Mucosa of gallbladder (tissue), 1 donor: ENCODE results near the gene LENG1. TPM values are rescaled to one million over a fixed set of nuclear protein-coding genes. Genes with fewer than 3 reads are reported as not detected.

Source experiments
- DNase-seq: peaks from one replicate; pipeline ENCODE4 v3.0.0-alpha.2; 2020; ENCODE audit warnings: low spot score
- total RNA-seq: library from RNA; stranded (reverse); gene quantifications from one replicate; pipeline ENCODE4 v1.2.1, GENCODE V29; 2021
- donor health status: DM: no; HTN: no; CAD: no.

LENG1 gene
- total RNA-seq, 1 donor from 2014 or later: 12.7 TPM

GRCh38 chr19:54109651-54110050 is 49.9 kb downstream of the LENG1 start:
- no peak for DNase-seq

DNA sequence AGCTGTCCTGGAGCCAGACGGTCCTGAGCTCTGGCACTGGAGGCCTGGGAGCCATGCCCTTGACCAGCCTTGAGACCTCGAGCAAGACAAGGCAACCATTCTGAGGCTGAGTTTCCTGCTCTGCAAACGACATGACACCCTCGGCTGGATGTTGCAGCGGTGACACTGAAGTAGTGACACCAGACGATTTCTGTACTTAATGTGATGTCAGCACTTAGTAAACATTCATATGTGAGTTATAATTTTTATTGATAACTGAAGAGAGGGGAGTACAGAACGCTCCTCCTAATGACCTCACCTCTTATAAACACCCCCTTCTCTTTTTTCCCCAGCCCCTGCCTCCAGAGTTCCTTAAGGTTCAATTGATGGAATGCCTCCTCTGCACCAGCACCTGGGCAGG is 51.0 kb downstream of the LENG1 start:
- no peak for DNase-seq

GRCh38 chr19:54107876-54108490 is 51.5 kb downstream of the LENG1 start:
- DNase-seq: no peak

DNA sequence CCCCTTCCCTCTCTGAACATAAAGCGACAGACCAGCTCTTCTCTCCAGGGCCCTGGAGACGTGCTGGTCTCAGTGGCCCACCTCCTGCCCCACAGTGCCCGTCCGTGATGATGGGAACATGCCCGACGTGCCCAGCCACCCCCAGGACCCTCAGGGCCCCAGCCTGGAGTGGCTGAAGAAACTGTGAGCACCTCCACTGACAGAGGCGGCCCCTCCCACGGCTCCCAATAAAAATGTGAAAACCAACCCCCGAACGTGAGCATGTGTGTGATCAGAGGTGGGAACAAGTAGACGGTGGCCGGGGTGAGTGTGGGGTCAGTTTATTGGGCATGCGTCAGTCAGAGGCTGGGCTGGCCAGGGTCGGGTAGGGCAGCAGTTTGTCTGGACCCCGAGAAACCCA is 52.8 kb downstream of the LENG1 start:
- no peak for DNase-seq

DNA sequence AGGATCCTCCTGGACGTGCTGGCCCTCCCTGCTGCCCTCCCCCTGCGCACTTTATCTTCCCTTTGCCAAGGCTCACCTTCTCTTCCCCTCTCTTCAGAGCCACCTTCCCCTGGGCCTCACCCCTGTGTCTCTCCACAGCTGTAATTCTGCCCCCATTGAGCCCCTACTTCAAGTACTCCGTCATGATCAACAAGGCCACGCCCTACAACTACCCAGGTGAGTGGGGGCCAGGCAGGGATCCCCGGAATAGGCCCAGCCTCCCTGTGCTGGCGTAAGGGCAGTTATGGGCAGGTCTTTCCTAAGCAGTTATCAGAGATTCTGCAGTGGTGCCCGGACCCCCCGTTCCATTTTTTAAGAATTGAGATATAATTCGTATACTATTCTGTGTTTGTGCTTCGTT is 53.7 kb downstream of the LENG1 start:
- no peak for DNase-seq

Other genes starting within 250 kb of the LENG1 start
- gene CACNG8, start 196.8 kb downstream of the LENG1 start, total RNA-seq: 0.12 TPM
- gene CACNG6, start 168.1 kb downstream of the LENG1 start, total RNA-seq: not detected
- not detected for gene VSTM1, start 95.8 kb downstream of the LENG1 start, total RNA-seq
- not detected for gene TARM1, start 78.4 kb downstream of the LENG1 start, total RNA-seq
- 3.9 TPM for gene OSCAR, start 58.9 kb downstream of the LENG1 start, total RNA-seq
- 177 TPM for gene NDUFA3, start 56.9 kb downstream of the LENG1 start, total RNA-seq
- 23.2 TPM for gene TFPT, start 44.1 kb downstream of the LENG1 start, total RNA-seq
- gene PRPF31, start 44.0 kb downstream of the LENG1 start, total RNA-seq: 47.1 TPM
- 54.2 TPM for gene CNOT3, start 22.0 kb downstream of the LENG1 start, total RNA-seq
- 198 TPM for gene TMC4, start 13.4 kb upstream of the LENG1 start, total RNA-seq
- gene MBOAT7, start 29.9 kb upstream of the LENG1 start, total RNA-seq: 263 TPM
- gene TSEN34, start 31.6 kb upstream of the LENG1 start, total RNA-seq: 62.6 TPM
- gene RPS9, start 41.1 kb upstream of the LENG1 start, total RNA-seq: 1,008 TPM
- gene LILRB3, start 63.3 kb upstream of the LENG1 start, total RNA-seq: 3.1 TPM
- gene LILRA6, start 83.1 kb upstream of the LENG1 start, total RNA-seq: 0.95 TPM
- 6.5 TPM for gene LILRB5, start 97.6 kb upstream of the LENG1 start, total RNA-seq
- 3.3 TPM for gene LILRB2, start 121.4 kb upstream of the LENG1 start, total RNA-seq
- 1.1 TPM for gene LILRA5, start 153.4 kb upstream of the LENG1 start, total RNA-seq
- 0.26 TPM for gene LILRA4, start 179.4 kb upstream of the LENG1 start, total RNA-seq
- gene LAIR1, start 205.2 kb upstream of the LENG1 start, total RNA-seq: 36.1 TPM